ENCODE measurements around the gene ATP6V0E1.

Gene ATP6V0E1

DNA sequence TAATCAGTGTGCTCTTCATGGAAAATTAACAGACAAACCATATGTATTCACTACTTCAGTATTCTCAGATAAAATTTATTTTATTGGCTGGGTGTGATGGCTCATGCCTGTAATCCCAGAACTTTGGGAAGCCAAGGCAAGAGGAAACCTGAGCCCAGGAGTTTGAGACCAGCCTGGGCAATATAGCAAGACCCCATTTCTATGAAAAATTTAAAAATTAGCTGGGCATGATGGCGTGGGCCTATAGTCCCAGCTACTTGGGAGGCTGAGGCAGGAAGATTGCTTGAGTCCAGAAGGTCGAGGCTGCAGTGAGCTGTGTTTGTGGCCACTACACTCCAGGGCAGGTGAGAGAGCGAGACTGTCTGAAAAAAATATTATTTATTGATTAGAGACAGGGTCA, 49.2 kb downstream of the ATP6V0E1 start (continued):
- TF ChIP-seq AEBP2 (tag by site-specific recombination; IDR thresholded peaks at IDR 0.05; ENCODE audit: borderline replicate concordance) (no peak), ZNF580 (tag by site-specific recombination; IDR thresholded peaks at IDR 0.05) (no peak)

- CTCF ChIA-PET = interaction anchor here (0.6 to 0.8 kb wide), 3 partner anchors 9 to 109 kb away, joined by 3 to 5 read pairs (median 4); no protein-coding TSS in a partner anchor
- H3K4me1 ChIP-seq (ENCODE audit: control insufficient read depth, insufficient read depth, low read length) = peaks cover under 1% of the 10 kb centered on the region; the same call in 1 of the 2 replicates
- H3K36me3 ChIP-seq (ENCODE audit: control insufficient read depth in 2 of 2, insufficient read depth in 1 of 2, low read length in 2 of 2) = peaks cover 0 to 28% of the 10 kb centered on the region in 2 experiments
- H3K9me3 ChIP-seq (ENCODE audit: control insufficient read depth, insufficient read depth, low read depth, low read length) = no peaks in the 10 kb centered on the region
- no peak for TF ChIP-seq ZNF174 (tag by site-specific recombination; IDR thresholded peaks at IDR 0.05)
- no peak for TF ChIP-seq ZNF510 (tag by site-specific recombination; IDR thresholded peaks at IDR 0.05; ENCODE audit: insufficient replicate concordance)
- no peak for TF ChIP-seq ZNF664 (tag by site-specific recombination; IDR thresholded peaks at IDR 0.05)
- H3K27ac ChIP-seq (ENCODE audit: extremely low read depth, low read depth, low read length) = no peak overlapping the region
- POLR2A ChIA-PET = interaction anchor here (0.7 kb wide), 1 partner anchor 9 kb away, joined by 3 read pairs; no protein-coding TSS in a partner anchor
- no peak overlapping the region for H3K4me3 ChIP-seq (ENCODE audit: low read depth, low read length)
These were observed 50.4 kb downstream of the ATP6V0E1 start for GRCh38 chr5:173033923-173034322.

- Histone ChIP-seq H3K4me3 (ENCODE audit: low read depth, low read length) (no peak overlapping the region), H3K27ac (ENCODE audit: extremely low read depth, low read depth, low read length) (no peak overlapping the region), H3K36me3 (ENCODE audit: control insufficient read depth in 2 of 2, insufficient read depth in 1 of 2, low read length in 2 of 2) (peaks cover 0 to 28% of the 10 kb centered on the region in 2 experiments), H3K9me3 (ENCODE audit: control insufficient read depth, insufficient read depth, low read depth, low read length) (no peaks in the 10 kb centered on the region), H3K4me1 (ENCODE audit: control insufficient read depth, insufficient read depth, low read length) (no peaks in the 10 kb centered on the region)
- CTCF ChIA-PET = interaction anchor here (0.6 to 1.7 kb wide), 2 partner anchors 57 to 191 kb away, joined by 4 to 7 read pairs; no protein-coding TSS in a partner anchor
- POLR2A ChIA-PET = no interaction called here
- TF ChIP-seq ZNF660 (tag by site-specific recombination; IDR thresholded peaks at IDR 0.05) (no peak), ZSCAN30 (tag by site-specific recombination; IDR thresholded peaks at IDR 0.05) (no peak), ZNF223 (tag by site-specific recombination; IDR thresholded peaks at IDR 0.05) (no peak), CTCF (tag by site-specific recombination; IDR thresholded peaks at IDR 0.05) (no peak)
- TF ChIP-seq, protein P1, sequence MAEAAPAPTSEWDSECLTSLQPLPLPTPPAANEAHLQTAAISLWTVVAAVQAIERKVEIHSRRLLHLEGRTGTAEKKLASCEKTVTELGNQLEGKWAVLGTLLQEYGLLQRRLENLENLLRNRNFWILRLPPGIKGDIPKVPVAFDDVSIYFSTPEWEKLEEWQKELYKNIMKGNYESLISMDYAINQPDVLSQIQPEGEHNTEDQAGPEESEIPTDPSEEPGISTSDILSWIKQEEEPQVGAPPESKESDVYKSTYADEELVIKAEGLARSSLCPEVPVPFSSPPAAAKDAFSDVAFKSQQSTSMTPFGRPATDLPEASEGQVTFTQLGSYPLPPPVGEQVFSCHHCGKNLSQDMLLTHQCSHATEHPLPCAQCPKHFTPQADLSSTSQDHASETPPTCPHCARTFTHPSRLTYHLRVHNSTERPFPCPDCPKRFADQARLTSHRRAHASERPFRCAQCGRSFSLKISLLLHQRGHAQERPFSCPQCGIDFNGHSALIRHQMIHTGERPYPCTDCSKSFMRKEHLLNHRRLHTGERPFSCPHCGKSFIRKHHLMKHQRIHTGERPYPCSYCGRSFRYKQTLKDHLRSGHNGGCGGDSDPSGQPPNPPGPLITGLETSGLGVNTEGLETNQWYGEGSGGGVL (tag by site-specific recombination; IDR thresholded peaks at IDR 0.05) = no peak
- TF ChIP-seq, protein P2, sequence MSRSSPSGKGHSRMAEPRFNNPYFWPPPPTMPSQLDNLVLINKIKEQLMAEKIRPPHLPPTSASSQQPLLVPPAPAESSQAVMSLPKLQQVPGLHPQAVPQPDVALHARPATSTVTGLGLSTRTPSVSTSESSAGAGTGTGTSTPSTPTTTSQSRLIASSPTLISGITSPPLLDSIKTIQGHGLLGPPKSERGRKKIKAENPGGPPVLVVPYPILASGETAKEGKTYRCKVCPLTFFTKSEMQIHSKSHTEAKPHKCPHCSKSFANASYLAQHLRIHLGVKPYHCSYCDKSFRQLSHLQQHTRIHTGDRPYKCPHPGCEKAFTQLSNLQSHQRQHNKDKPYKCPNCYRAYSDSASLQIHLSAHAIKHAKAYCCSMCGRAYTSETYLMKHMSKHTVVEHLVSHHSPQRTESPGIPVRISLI (tag by site-specific recombination; IDR thresholded peaks at IDR 0.05) = no peak
These were observed 52.5 kb downstream of the ATP6V0E1 start for GRCh38 chr5:173035904-173036707.

Data from HEK293 (cell line).